ENCODE results near the gene RC3H1.
A peak's percentile ranks its signal among the peaks of the same experiment; 100 is the strongest.

The RC3H1 gene

GRCh38 chr1:174022080-174022975, at the start of gene RC3H1 (continued):
- TF ChIP-seq ZNF561 (tag by site-specific recombination; IDR thresholded peaks at IDR 0.05; ENCODE audit: borderline replicate concordance) (no peak), ZNF837 (tag by site-specific recombination; IDR thresholded peaks at IDR 0.05) (no peak), KLF9 (tag by site-specific recombination; IDR thresholded peaks at IDR 0.05; ENCODE audit: low read depth) (peak; percentile 80), YY1 (tag by site-specific recombination; IDR thresholded peaks at IDR 0.05) (peak; percentile 81), ZNF48 (tag by site-specific recombination; IDR thresholded peaks at IDR 0.05) (no peak), ZNF660 (tag by site-specific recombination; IDR thresholded peaks at IDR 0.05) (no peak; the same call in 1 of the 2 replicates), ZNF473 (tag by site-specific recombination; IDR thresholded peaks at IDR 0.05) (no peak), ZNF776 (tag by site-specific recombination; IDR thresholded peaks at IDR 0.05; ENCODE audit: borderline replicate concordance) (no peak), PRDM6 (tag by site-specific recombination; IDR thresholded peaks at IDR 0.05) (no peak), ZNF658 (tag by site-specific recombination; IDR thresholded peaks at IDR 0.05) (no peak), ZNF211 (tag by site-specific recombination; IDR thresholded peaks at IDR 0.05; ENCODE audit: low read depth) (no peak), ZNF548 (tag by site-specific recombination; IDR thresholded peaks at IDR 0.05) (no peak), ZNF274 (IDR thresholded peaks at IDR 0.05; ENCODE audit: low read length) (no peak), ZNF274 (tag by site-specific recombination; IDR thresholded peaks at IDR 0.05; ENCODE audit: borderline replicate concordance) (no peak), ZNF248 (tag by site-specific recombination; IDR thresholded peaks at IDR 0.05) (no peak), KLF16 (tag by site-specific recombination; IDR thresholded peaks at IDR 0.05) (peak; percentile 59; the same call in 1 of the 2 replicates), ZNF707 (tag by site-specific recombination; IDR thresholded peaks at IDR 0.05) (no peak), ZNF239 (tag by site-specific recombination; IDR thresholded peaks at IDR 0.05) (no peak), KLF7 (tag by site-specific recombination; IDR thresholded peaks at IDR 0.05; ENCODE audit: borderline replicate concordance) (peak; percentile 47; the same call in 1 of the 2 replicates), ZFHX2 (tag by site-specific recombination; conservative IDR thresholded peaks at IDR 0.05) (peak; percentile 88), ZNF214 (tag by site-specific recombination; IDR thresholded peaks at IDR 0.05; ENCODE audit: borderline replicate concordance) (no peak), ZNF664 (tag by site-specific recombination; IDR thresholded peaks at IDR 0.05) (no peak), ZNF654 (tag by site-specific recombination; IDR thresholded peaks at IDR 0.05; ENCODE audit: low read depth) (no peak), HOXC10 (CRISPR knock-in tag; IDR thresholded peaks at IDR 0.05) (no peak), SETDB1 (IDR thresholded peaks at IDR 0.05; ENCODE audit: insufficient read length, low read length) (no peak), ZBTB1 (tag by site-specific recombination; IDR thresholded peaks at IDR 0.05) (no peak), ZNF530 (tag by site-specific recombination; IDR thresholded peaks at IDR 0.05; ENCODE audit: low read depth) (no peak), ZNF449 (tag by site-specific recombination; IDR thresholded peaks at IDR 0.05) (no peak), ZNF513 (tag by site-specific recombination; IDR thresholded peaks at IDR 0.05) (peak; percentile 99), ZNF398 (tag by site-specific recombination; IDR thresholded peaks at IDR 0.05) (no peak; the same call in 1 of the 2 replicates), ZNF302 (tag by site-specific recombination; IDR thresholded peaks at IDR 0.05; ENCODE audit: low read depth) (no peak), ZNF785 (tag by site-specific recombination; IDR thresholded peaks at IDR 0.05) (no peak), RBAK (tag by site-specific recombination; IDR thresholded peaks at IDR 0.05) (no peak), ZSCAN4 (tag by site-specific recombination; IDR thresholded peaks at IDR 0.05) (no peak)
